Progenitor cell of endocrine pancreas (in vitro differentiated cells): ENCODE results near the gene HTR3D. TPM values are rescaled to one million over a fixed set of nuclear protein-coding genes. Genes with fewer than 3 reads are reported as not detected.
A peak's percentile ranks its signal among the peaks of the same experiment; 100 is the strongest.
"Not testable (repeated sequence)": the region's sequence is repeated elsewhere in the genome, so short reads cannot be mapped to it uniquely, and the experiment has no call there.

Source experiments
- DNase-seq: peaks from one replicate; pipeline ENCODE4 v3.0.0; 2021; ENCODE audit warnings: low spot score; ENCODE audit not compliant: unreplicated experiment
- H3K27ac Mint-ChIP-seq: 2 replicates; pipeline ENCODE4 v1.8.0; 2021; ENCODE audit warnings: mild to moderate bottlenecking, moderate library complexity, mixed read lengths
- H3K27me3 Mint-ChIP-seq: 2 replicates; pipeline ENCODE4 v1.8.0; 2021; ENCODE audit warnings: mixed read lengths
- H3K36me3 Mint-ChIP-seq: 2 replicates; pipeline ENCODE4 v1.8.0; 2022; ENCODE audit warnings: mixed read lengths; ENCODE audit not compliant: insufficient read depth
- H3K4me1 Mint-ChIP-seq: 2 replicates; pipeline ENCODE4 v1.8.0; 2021; ENCODE audit warnings: low read depth, mixed read lengths
- H3K4me3 Mint-ChIP-seq: 2 replicates; pipeline ENCODE4 v1.8.0; 2021; ENCODE audit warnings: low read depth, mild to moderate bottlenecking, moderate library complexity, mixed read lengths
- H3K9me3 Mint-ChIP-seq: 2 replicates; pipeline ENCODE4 v1.8.0; 2021; ENCODE audit warnings: low read depth, mixed read lengths
- CTCF ChIP-seq: fragments of 200-600 bp; sonication (generic); IDR thresholded peaks from one replicate; pipeline ENCODE4 v1.5.0; 2021; ENCODE audit warnings: antibody characterized with exemption, mild to moderate bottlenecking; ENCODE audit not compliant: unreplicated experiment
- total RNA-seq: library from RNA; stranded (reverse); gene quantifications from 2 replicates; pipeline ENCODE4 v1.2.1, GENCODE V29; 2021

The HTR3D gene
- total RNA-seq, 1 donor from 2014 or later, result not detected

- Mint-ChIP-seq H3K27ac (no peak overlapping the region), H3K4me1 (no peaks in the 10 kb centered on the region), H3K27me3 (peaks cover 7% of the 10 kb centered on the region), H3K4me3 (no peak overlapping the region), H3K36me3 (no peaks in the 10 kb centered on the region), H3K9me3 (no peaks in the 10 kb centered on the region)
- no peak for DNase-seq
- TF ChIP-seq CTCF, result no peak
These were observed 2.1 kb upstream of the HTR3D start for GRCh38 chr3:184029443-184029842.

- no peak for DNase-seq
- Mint-ChIP-seq H3K27me3 (peaks cover 9% of the 10 kb centered on the region), H3K4me3 (no peak overlapping the region), H3K4me1 (no peaks in the 10 kb centered on the region), H3K27ac (no peak overlapping the region), H3K36me3 (no peaks in the 10 kb centered on the region), H3K9me3 (no peaks in the 10 kb centered on the region)
- no peak for TF ChIP-seq CTCF
These were observed 1.0 kb upstream of the HTR3D start for GRCh38 chr3:184030536-184030935.

GRCh38 chr3:184037816-184038215 lies 6.3 kb downstream of the HTR3D start:
- no peak for DNase-seq
- H3K4me3 Mint-ChIP-seq, result no peak overlapping the region
- no peaks in the 10 kb centered on the region for H3K36me3 Mint-ChIP-seq
- no peak for TF ChIP-seq CTCF
- peaks cover 15% of the 10 kb centered on the region for H3K27me3 Mint-ChIP-seq
- H3K4me1 Mint-ChIP-seq, result no peaks in the 10 kb centered on the region
- H3K27ac Mint-ChIP-seq, result no peak overlapping the region
- H3K9me3 Mint-ChIP-seq, result no peaks in the 10 kb centered on the region

- not testable (repeated sequence) for H3K9me3 Mint-ChIP-seq, H3K36me3 Mint-ChIP-seq, DNase-seq, H3K27ac Mint-ChIP-seq, H3K4me1 Mint-ChIP-seq, H3K4me3 Mint-ChIP-seq
- peaks cover 15% of the 10 kb centered on the region for H3K27me3 Mint-ChIP-seq
These were observed 6.8 kb downstream of the HTR3D start for GRCh38 chr3:184038307-184038706.

- Mint-ChIP-seq H3K36me3 (no peaks in the 10 kb centered on the region), H3K27ac (no peak overlapping the region)
- no peak for TF ChIP-seq CTCF
These were observed 7.9 kb downstream of the HTR3D start for GRCh38 chr3:184039414-184039813.

GRCh38 chr3:184040010-184040409 lies 8.5 kb downstream of the HTR3D start:
- H3K9me3 Mint-ChIP-seq, result no peaks in the 10 kb centered on the region
- H3K4me1 Mint-ChIP-seq, result no peaks in the 10 kb centered on the region
- H3K4me3 Mint-ChIP-seq, result no peak overlapping the region
- no peak for DNase-seq
- H3K27me3 Mint-ChIP-seq, result peaks cover 12% of the 10 kb centered on the region
- no peak overlapping the region for H3K27ac Mint-ChIP-seq
- peak; percentile 30 for TF ChIP-seq CTCF
- H3K36me3 Mint-ChIP-seq, result no peaks in the 10 kb centered on the region

More at GRCh38 chr3:184039414-184039813, 7.9 kb downstream of the HTR3D start:
- Mint-ChIP-seq H3K4me1 (no peaks in the 10 kb centered on the region), H3K9me3 (no peaks in the 10 kb centered on the region), H3K27me3 (peaks cover 12% of the 10 kb centered on the region), H3K4me3 (no peak overlapping the region)
- no peak for DNase-seq
